ENCODE measurements around the gene GNA15.

Gene GNA15

DNA sequence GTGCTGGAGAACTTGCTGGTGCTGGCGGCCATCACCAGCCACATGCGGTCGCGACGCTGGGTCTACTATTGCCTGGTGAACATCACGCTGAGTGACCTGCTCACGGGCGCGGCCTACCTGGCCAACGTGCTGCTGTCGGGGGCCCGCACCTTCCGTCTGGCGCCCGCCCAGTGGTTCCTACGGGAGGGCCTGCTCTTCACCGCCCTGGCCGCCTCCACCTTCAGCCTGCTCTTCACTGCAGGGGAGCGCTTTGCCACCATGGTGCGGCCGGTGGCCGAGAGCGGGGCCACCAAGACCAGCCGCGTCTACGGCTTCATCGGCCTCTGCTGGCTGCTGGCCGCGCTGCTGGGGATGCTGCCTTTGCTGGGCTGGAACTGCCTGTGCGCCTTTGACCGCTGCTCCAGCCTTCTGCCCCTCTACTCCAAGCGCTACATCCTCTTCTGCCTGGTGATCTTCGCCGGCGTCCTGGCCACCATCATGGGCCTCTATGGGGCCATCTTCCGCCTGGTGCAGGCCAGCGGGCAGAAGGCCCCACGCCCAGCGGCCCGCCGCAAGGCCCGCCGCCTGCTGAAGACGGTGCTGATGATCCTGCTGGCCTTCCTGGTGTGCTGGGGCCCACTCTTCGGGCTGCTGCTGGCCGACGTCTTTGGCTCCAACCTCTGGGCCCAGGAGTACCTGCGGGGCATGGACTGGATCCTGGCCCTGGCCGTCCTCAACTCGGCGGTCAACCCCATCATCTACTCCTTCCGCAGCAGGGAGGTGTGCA, 43.3 kb downstream of the GNA15 start:
- H3K4me3 ChIP-seq (ENCODE audit: control insufficient read depth in 1 of 7, extremely low read depth in 1 of 7, insufficient read depth in 4 of 7, low read depth in 2 of 7, low read length in 6 of 7): peak overlapping the region; percentile 74 to 99 (median 93)
- under 1% methylated on average over 45 of the region's 52 CpGs for WGBS (ENCODE audit: insufficient coverage)
- H3K9me3 ChIP-seq (ENCODE audit: control extremely low read depth in 1 of 5, control insufficient read depth in 4 of 5, insufficient read depth in 2 of 5, low read depth in 1 of 5, low read length in 4 of 5): no peaks in the 10 kb centered on the region
- no peak for DNase-seq
- H3K4me1 ChIP-seq (ENCODE audit: control extremely low read depth in 1 of 4, control insufficient read depth in 4 of 4, insufficient read depth in 4 of 4, low read length in 3 of 4): peaks cover 0 to 59% (median 52%) of the 10 kb centered on the region in 4 experiments
- POLR2A ChIA-PET: interaction anchor here (0.6 to 1.1 kb wide), 4 partner anchors 27 to 50 kb away, joined by 3 read pairs; no protein-coding TSS in a partner anchor
- H3K36me3 ChIP-seq (ENCODE audit: control insufficient read depth in 4 of 4, insufficient read depth in 4 of 4, low read length in 3 of 4): peaks cover under 1 to 8% (median 4%) of the 10 kb centered on the region in 4 experiments
- CTCF ChIA-PET: interaction anchor here (1.7 kb wide), 1 partner anchor 36 kb away, joined by 5 read pairs; no protein-coding TSS in a partner anchor
- H3K27ac ChIP-seq (ENCODE audit: insufficient read depth in 1 of 2, low read depth in 1 of 2, low read length in 2 of 2, poor library complexity in 1 of 2, severe bottlenecking in 2 of 2): peak overlapping the region; percentile 78 to 85
- no peaks in the 10 kb centered on the region for H3K27me3 ChIP-seq (replicated peaks in 2 of 5; ENCODE audit: control insufficient read depth in 4 of 5, insufficient read depth in 5 of 5, low read length in 4 of 5)

- Histone ChIP-seq H3K4me3 (ENCODE audit: control insufficient read depth in 1 of 7, extremely low read depth in 1 of 7, insufficient read depth in 4 of 7, low read depth in 2 of 7, low read length in 6 of 7) (peak overlapping the region; percentile 74 to 99 (median 93)), H3K36me3 (ENCODE audit: control insufficient read depth in 4 of 4, insufficient read depth in 4 of 4, low read length in 3 of 4) (peaks cover 2 to 11% (median 6%) of the 10 kb centered on the region in 4 experiments), H3K27ac (ENCODE audit: insufficient read depth in 1 of 2, low read depth in 1 of 2, low read length in 2 of 2, poor library complexity in 1 of 2, severe bottlenecking in 2 of 2) (peak overlapping the region; percentile 78 to 85), H3K4me1 (ENCODE audit: control extremely low read depth in 1 of 4, control insufficient read depth in 4 of 4, insufficient read depth in 4 of 4, low read length in 3 of 4) (peaks cover 0 to 66% (median 58%) of the 10 kb centered on the region in 4 experiments), H3K9me3 (ENCODE audit: control extremely low read depth in 1 of 5, control insufficient read depth in 4 of 5, insufficient read depth in 2 of 5, low read depth in 1 of 5, low read length in 4 of 5) (no peaks in the 10 kb centered on the region), H3K27me3 (replicated peaks in 2 of 5; ENCODE audit: control insufficient read depth in 4 of 5, insufficient read depth in 5 of 5, low read length in 4 of 5) (no peaks in the 10 kb centered on the region)
- WGBS (ENCODE audit: insufficient coverage): under 1% methylated on average over 27 of the region's 31 CpGs
- ChIA-PET POLR2A (interaction anchor here (1.1 kb wide), 1 partner anchor 50 kb away, joined by 3 read pairs; no protein-coding TSS in a partner anchor), CTCF (interaction anchor here (1.7 kb wide), 1 partner anchor 36 kb away, joined by 5 read pairs; no protein-coding TSS in a partner anchor)
- DNase-seq: peak in 1 of 3 donors; percentile 37
Measured at GRCh38 chr19:3179739-3180293, 44.0 kb downstream of the GNA15 start.

DNA sequence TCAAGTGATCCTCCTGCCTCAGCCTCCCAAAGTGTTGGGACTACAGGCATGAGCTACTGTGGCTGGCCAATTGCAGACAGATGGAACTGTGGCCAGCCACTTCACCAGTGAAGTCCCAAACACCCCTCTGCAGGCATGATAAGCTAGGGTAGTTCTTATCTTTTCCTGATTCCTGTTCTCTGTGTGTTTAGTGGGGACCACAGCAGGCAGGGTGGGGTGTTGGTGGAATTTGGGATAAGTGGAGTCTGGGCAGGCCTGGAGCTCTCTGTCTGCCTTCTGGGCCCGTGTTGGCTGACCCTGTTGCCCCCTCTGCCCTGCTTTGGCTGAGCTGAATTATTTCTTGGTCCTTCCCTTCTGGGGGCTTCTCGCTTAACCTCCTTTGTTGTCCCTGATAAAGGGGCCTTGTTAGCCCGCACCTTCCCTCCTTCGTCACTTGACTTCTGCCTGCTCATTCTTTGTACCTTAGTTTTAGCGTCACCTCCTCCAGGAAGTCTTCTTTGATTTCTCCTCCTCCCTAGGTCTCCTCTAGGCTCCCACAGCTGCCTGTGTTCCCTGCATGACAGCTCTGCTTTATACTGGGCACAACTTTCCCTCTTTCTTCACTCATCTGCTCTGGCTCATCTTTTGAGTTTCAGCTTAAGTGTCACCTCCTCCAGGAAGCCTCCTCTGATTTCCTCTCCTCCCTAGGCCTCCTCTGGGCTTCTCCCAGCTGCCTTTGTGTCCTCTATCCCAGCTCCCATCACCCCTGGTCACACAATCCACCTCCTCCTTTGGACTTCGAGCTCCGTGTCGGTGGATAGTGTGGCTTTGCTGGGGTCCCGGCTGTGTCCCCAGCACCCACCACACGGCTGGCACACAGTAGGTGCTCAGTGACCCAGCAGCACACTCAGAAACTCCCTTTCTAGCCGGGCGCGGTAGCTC, 48.1 kb downstream of the GNA15 start:
- ChIA-PET CTCF (interaction anchor here (0.8 to 1.9 kb wide), 7 partner anchors 10 to 80 kb away, joined by 3 to 6 read pairs (median 3); no protein-coding TSS in a partner anchor), POLR2A (interaction anchor here (0.6 to 2.0 kb wide), 2 partner anchors 19 to 182 kb away, joined by 5 to 7 read pairs; no protein-coding TSS in a partner anchor)

GRCh38 chr19:3184847-3185460, 49.1 kb downstream of the GNA15 start:
- CTCF ChIA-PET: interaction anchor here (0.9 to 1.9 kb wide), 2 partner anchors 21 to 81 kb away, joined by 3 to 4 read pairs; no protein-coding TSS in a partner anchor
- H3K27ac ChIP-seq (ENCODE audit: insufficient read depth in 1 of 2, low read depth in 1 of 2, low read length in 2 of 2, poor library complexity in 1 of 2, severe bottlenecking in 2 of 2): peak overlapping the region in 1 of 2 experiments; percentile 86
- POLR2A ChIA-PET: interaction anchor here (2.0 kb wide), 1 partner anchor 20 kb away, joined by 7 read pairs; no protein-coding TSS in a partner anchor
- H3K27me3 ChIP-seq (replicated peaks in 2 of 5; ENCODE audit: control insufficient read depth in 4 of 5, insufficient read depth in 5 of 5, low read length in 4 of 5): no peaks in the 10 kb centered on the region
- H3K9me3 ChIP-seq (ENCODE audit: control extremely low read depth in 1 of 5, control insufficient read depth in 4 of 5, insufficient read depth in 2 of 5, low read depth in 1 of 5, low read length in 4 of 5): no peaks in the 10 kb centered on the region
- H3K4me1 ChIP-seq (ENCODE audit: control extremely low read depth in 1 of 4, control insufficient read depth in 4 of 4, insufficient read depth in 4 of 4, low read length in 3 of 4): peaks cover 0 to 80% (median 70%) of the 10 kb centered on the region in 4 experiments
- H3K36me3 ChIP-seq (ENCODE audit: control insufficient read depth in 4 of 4, insufficient read depth in 4 of 4, low read length in 3 of 4): peaks cover 2 to 35% (median 7%) of the 10 kb centered on the region in 4 experiments
- DNase-seq: peak in 2 of 3 donors; percentile 88 to 92
- H3K4me3 ChIP-seq (ENCODE audit: control insufficient read depth in 1 of 7, extremely low read depth in 1 of 7, insufficient read depth in 4 of 7, low read depth in 2 of 7, low read length in 6 of 7): peak overlapping the region in 6 of 7 experiments; percentile 73 to 94 (median 87)
- WGBS (ENCODE audit: insufficient coverage): 35% methylated on average over 11 of the region's 14 CpGs

More for the DNA sequence above, 48.1 kb downstream of the GNA15 start:
- peaks cover 2 to 26% (median 7%) of the 10 kb centered on the region in 4 experiments for H3K36me3 ChIP-seq (ENCODE audit: control insufficient read depth in 4 of 4, insufficient read depth in 4 of 4, low read length in 3 of 4)
- DNase-seq: peak in 2 of 3 donors; percentile 29 to 48
- peak overlapping the region in 1 of 7 experiments; percentile 3 for H3K4me3 ChIP-seq (ENCODE audit: control insufficient read depth in 1 of 7, extremely low read depth in 1 of 7, insufficient read depth in 4 of 7, low read depth in 2 of 7, low read length in 6 of 7)
- no peaks in the 10 kb centered on the region for H3K9me3 ChIP-seq (ENCODE audit: control extremely low read depth in 1 of 5, control insufficient read depth in 4 of 5, insufficient read depth in 2 of 5, low read depth in 1 of 5, low read length in 4 of 5)
- WGBS (ENCODE audit: insufficient coverage): 80% methylated on average over 9 of the region's 13 CpGs
- peaks cover 0 to 80% (median 72%) of the 10 kb centered on the region in 4 experiments for H3K4me1 ChIP-seq (ENCODE audit: control extremely low read depth in 1 of 4, control insufficient read depth in 4 of 4, insufficient read depth in 4 of 4, low read length in 3 of 4)
- H3K27me3 ChIP-seq (replicated peaks in 2 of 5; ENCODE audit: control insufficient read depth in 4 of 5, insufficient read depth in 5 of 5, low read length in 4 of 5): no peaks in the 10 kb centered on the region
- H3K27ac ChIP-seq (ENCODE audit: insufficient read depth in 1 of 2, low read depth in 1 of 2, low read length in 2 of 2, poor library complexity in 1 of 2, severe bottlenecking in 2 of 2): peak overlapping the region in 1 of 2 experiments; percentile 39

GRCh38 chr19:3185461-3186159, 49.8 kb downstream of the GNA15 start, which contains the start of gene NCLN:
NCLN (plus strand) TSS chr19:3185930; CDS start chr19:3186031, 101 bp downstream.
- Histone ChIP-seq H3K4me3 (ENCODE audit: control insufficient read depth in 1 of 7, extremely low read depth in 1 of 7, insufficient read depth in 4 of 7, low read depth in 2 of 7, low read length in 6 of 7) (peak within 1 kb of the TSS; percentile 56 to 94 (median 85)), H3K27me3 (replicated peaks in 2 of 5; ENCODE audit: control insufficient read depth in 4 of 5, insufficient read depth in 5 of 5, low read length in 4 of 5) (no peaks in the 10 kb centered on the region), H3K9me3 (ENCODE audit: control extremely low read depth in 1 of 5, control insufficient read depth in 4 of 5, insufficient read depth in 2 of 5, low read depth in 1 of 5, low read length in 4 of 5) (no peaks in the 10 kb centered on the region), H3K27ac (ENCODE audit: insufficient read depth in 1 of 2, low read depth in 1 of 2, low read length in 2 of 2, poor library complexity in 1 of 2, severe bottlenecking in 2 of 2) (peak within 1 kb of the TSS; percentile 36 to 86), H3K36me3 (ENCODE audit: control insufficient read depth in 4 of 4, insufficient read depth in 4 of 4, low read length in 3 of 4) (peaks cover 2 to 42% (median 7%) of the 10 kb centered on the region in 4 experiments), H3K4me1 (ENCODE audit: control extremely low read depth in 1 of 4, control insufficient read depth in 4 of 4, insufficient read depth in 4 of 4, low read length in 3 of 4) (peaks cover 0 to 77% (median 67%) of the 10 kb centered on the region in 4 experiments)
- DNase-seq: peak; percentile 95 to 97 (median 96)
- POLR2A ChIA-PET: interaction anchor here (2.0 kb wide), 1 partner anchor 21 kb away, joined by 7 read pairs; no protein-coding TSS in a partner anchor
- 0% methylated on average over 59 of the region's 69 CpGs for whole genome bisulfite sequencing (ENCODE audit: insufficient coverage)
- CTCF ChIA-PET: no interaction called here
